Smooth muscle cell (in vitro differentiated cells): ENCODE data around the gene ZNF281. TPM values are rescaled to one million over a fixed set of nuclear protein-coding genes. Genes with fewer than 3 reads are reported as not detected.
A peak's percentile ranks its signal among the peaks of the same experiment; 100 is the strongest.

Source experiments
- DNase-seq: peaks from one replicate; lab custom pipeline; 2025; ENCODE audit not compliant: unreplicated experiment; lab: John Stamatoyannopoulos, UW
- H2AFZ ChIP-seq: fragments of 200-600 bp; sonication (generic); 2 replicates; pipeline ENCODE4 v1.6.0; 2016; ENCODE audit warnings: antibody characterized with exemption, low read depth, mild to moderate bottlenecking
- H3F3A ChIP-seq: fragments of 200-600 bp; sonication (generic); 2 replicates; pipeline ENCODE4 v1.6.0; 2017; ENCODE audit warnings: antibody characterized with exemption, low read depth
- H3K27ac ChIP-seq: fragments of 200-600 bp; sonication (generic); 2 replicates; pipeline ENCODE4 v1.5.1; 2016; ENCODE audit warnings: low read depth, mild to moderate bottlenecking
- H3K27me3 ChIP-seq: fragments of 200-600 bp; sonication (generic); 2 replicates; pipeline ENCODE4 v1.6.1; 2016; ENCODE audit warnings: low read depth, mild to moderate bottlenecking
- H3K36me3 ChIP-seq: fragments of 200-600 bp; sonication (generic); 2 replicates; pipeline ENCODE4 v1.5.1; 2016; ENCODE audit warnings: low read depth
- H3K4me1 ChIP-seq: fragments of 200-600 bp; sonication (generic); 2 replicates; pipeline ENCODE4 v1.5.1; 2016; ENCODE audit warnings: low read depth
- H3K4me2 ChIP-seq: fragments of 200-600 bp; sonication (generic); 2 replicates; pipeline ENCODE4 v1.6.0; 2016; ENCODE audit warnings: mild to moderate bottlenecking
- H3K4me3 ChIP-seq: fragments of 200-600 bp; sonication (generic); 2 replicates; pipeline ENCODE4 v1.5.1; 2016; ENCODE audit warnings: mild to moderate bottlenecking
- H3K79me2 ChIP-seq: fragments of 200-600 bp; sonication (generic); 2 replicates; pipeline ENCODE4 v1.6.0; 2016; ENCODE audit warnings: low read depth, mild to moderate bottlenecking
- H3K9ac ChIP-seq: fragments of 200-600 bp; sonication (generic); 2 replicates; pipeline ENCODE4 v1.6.0; 2016; ENCODE audit warnings: low read depth
- H3K9me3 ChIP-seq: fragments of 200-600 bp; sonication (generic); replicated peaks from 2 replicates; pipeline ENCODE4 v1.5.1; 2016; ENCODE audit warnings: low read depth
- H4K20me1 ChIP-seq: fragments of 200-600 bp; sonication (generic); 2 replicates; pipeline ENCODE4 v1.6.0; 2016; ENCODE audit warnings: low read depth
- CTCF ChIP-seq: fragments of 200-600 bp; sonication (generic); IDR thresholded peaks from 2 replicates; pipeline ENCODE4 v1.5.1; 2017; ENCODE audit warnings: borderline replicate concordance, mild to moderate bottlenecking, antibody characterized with exemption; ENCODE audit not compliant: insufficient read depth, poor library complexity, severe bottlenecking
- WGBS: methylation state at CpG from one replicate; pipeline ENCODE4 v1.1.7; 2016; ENCODE audit warnings: low lambda C conversion rate; 5-methylcytosine and 5-hydroxymethylcytosine counted together
- polyA plus RNA-seq: library from polyadenylated mRNA; unstranded; fragments of >200 nt; fragmentation: Nextera tagmentation; extraction: Ambion mirVana; gene quantifications from 2 replicates; pipeline ENCODE4 v1.2.1, GENCODE V29; 2016
- total RNA-seq: library from RNA; depleted of rRNA; stranded (reverse); fragments of >200 nt; gene quantifications from 2 replicates; pipeline ENCODE4 v1.2.3, GENCODE V29; 2014

The ZNF281 gene
- total and polyA plus RNA-seq, 2 experiments from 2014 or later = 34.4 to 59.4 TPM

- peak overlapping the region; percentile 2 for H3K4me3 ChIP-seq
- no peaks in the 10 kb centered on the region for H4K20me1 ChIP-seq
- no peak overlapping the region for H3K9ac ChIP-seq
- no peaks in the 10 kb centered on the region for H3K4me1 ChIP-seq
- peak overlapping the region; percentile 28 for H2AFZ ChIP-seq
- no peak for DNase-seq
- H3K27ac ChIP-seq = no peak overlapping the region
- no peaks in the 10 kb centered on the region for H3K79me2 ChIP-seq
- peak overlapping the region; percentile 36 for H3K4me2 ChIP-seq
- no peak for TF ChIP-seq CTCF
- H3K9me3 ChIP-seq = no peaks in the 10 kb centered on the region
- no peaks in the 10 kb centered on the region for H3K36me3 ChIP-seq
- whole genome bisulfite sequencing = 86% methylated on average over 5 of the region's 5 CpGs
- H3K27me3 ChIP-seq = no peaks in the 10 kb centered on the region
- no peaks in the 10 kb centered on the region for H3F3A ChIP-seq
Observed at GRCh38 chr1:200437556-200438203, 27.8 kb upstream of the ZNF281 start.

DNA sequence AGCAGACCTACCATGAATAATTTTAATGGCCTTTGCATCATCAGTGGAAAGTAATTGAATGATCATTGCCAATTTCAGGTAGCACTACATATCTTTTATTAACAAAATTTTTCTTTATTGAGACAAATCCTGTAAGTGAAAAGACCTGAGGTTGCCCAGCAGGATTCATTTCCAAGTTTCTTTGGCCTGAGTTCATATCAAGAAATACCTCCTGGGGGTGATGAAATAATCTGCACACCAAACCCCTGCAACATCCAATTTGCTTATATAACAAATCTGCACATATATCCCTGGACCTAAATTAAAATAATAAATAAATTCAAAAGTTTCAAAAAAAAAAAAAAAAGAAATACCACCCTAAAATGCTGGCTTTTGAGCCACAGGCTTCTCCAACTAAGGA, 27.3 kb upstream of the ZNF281 start:
- H3K9me3 ChIP-seq = no peaks in the 10 kb centered on the region
- DNase-seq = no peak
- H3K79me2 ChIP-seq = no peaks in the 10 kb centered on the region
- H4K20me1 ChIP-seq = no peaks in the 10 kb centered on the region
- no peaks in the 10 kb centered on the region for H3K4me1 ChIP-seq
- H3K4me2 ChIP-seq = no peak overlapping the region
- H3F3A ChIP-seq = no peaks in the 10 kb centered on the region
- H3K27ac ChIP-seq = no peak overlapping the region
- H3K27me3 ChIP-seq = no peaks in the 10 kb centered on the region
- TF ChIP-seq CTCF = no peak
- no peak overlapping the region for H2AFZ ChIP-seq
- H3K4me3 ChIP-seq = no peak overlapping the region
- no peaks in the 10 kb centered on the region for H3K36me3 ChIP-seq
- no peak overlapping the region for H3K9ac ChIP-seq

DNA sequence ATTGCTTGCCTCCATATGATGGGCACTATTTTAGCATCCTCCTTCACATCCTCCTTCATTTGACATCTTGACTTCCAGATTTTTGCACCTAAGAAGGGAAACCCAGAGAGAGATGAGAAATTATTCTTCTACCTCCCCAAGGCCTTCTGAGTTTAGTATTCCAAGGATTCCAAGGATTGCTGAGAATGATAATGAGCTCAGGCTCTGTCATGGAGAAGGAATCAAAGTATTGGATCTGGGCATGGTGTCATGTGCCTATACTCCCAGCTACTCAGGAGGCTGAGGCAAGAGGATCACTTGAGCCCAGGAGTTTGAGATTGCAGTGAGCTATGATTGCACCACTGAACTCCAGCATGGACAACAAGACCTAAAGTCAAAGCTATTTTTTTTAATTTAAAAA, 26.6 kb upstream of the ZNF281 start:
- no peaks in the 10 kb centered on the region for H3K9me3 ChIP-seq
- H3K4me2 ChIP-seq = no peak overlapping the region
- no peaks in the 10 kb centered on the region for H3K4me1 ChIP-seq
- no peak overlapping the region for H3K27ac ChIP-seq
- no peaks in the 10 kb centered on the region for H3K79me2 ChIP-seq
- H3K4me3 ChIP-seq = no peak overlapping the region
- H3K27me3 ChIP-seq = no peaks in the 10 kb centered on the region
- H3F3A ChIP-seq = no peaks in the 10 kb centered on the region
- no peaks in the 10 kb centered on the region for H3K36me3 ChIP-seq
- no peak for DNase-seq
- H4K20me1 ChIP-seq = no peaks in the 10 kb centered on the region
- no peak overlapping the region for H3K9ac ChIP-seq
- H2AFZ ChIP-seq = no peak overlapping the region
- no peak for TF ChIP-seq CTCF

- no peak overlapping the region for H3K9ac ChIP-seq
- WGBS = 61% methylated on average over 8 of the region's 8 CpGs
- peak overlapping the region; percentile 7 for H3K27ac ChIP-seq
- no peaks in the 10 kb centered on the region for H3K36me3 ChIP-seq
- H2AFZ ChIP-seq = no peak overlapping the region
- no peak for DNase-seq
- H3K79me2 ChIP-seq = no peaks in the 10 kb centered on the region
- no peaks in the 10 kb centered on the region for H4K20me1 ChIP-seq
- TF ChIP-seq CTCF = no peak
- no peaks in the 10 kb centered on the region for H3K27me3 ChIP-seq
- H3K4me3 ChIP-seq = no peak overlapping the region
- H3F3A ChIP-seq = no peaks in the 10 kb centered on the region
- H3K9me3 ChIP-seq = no peaks in the 10 kb centered on the region
- H3K4me2 ChIP-seq = peak overlapping the region; percentile 43
- H3K4me1 ChIP-seq = no peaks in the 10 kb centered on the region
Observed at GRCh38 chr1:200435200-200435780, 25.5 kb upstream of the ZNF281 start.
